T-cell (primary cell): Measurements from ENCODE around the gene ESYT1. TPM values are rescaled to one million over a fixed set of nuclear protein-coding genes. Genes with fewer than 3 reads are reported as not detected.

ENCODE experiments used
- ATAC-seq, 4 experiments: fragments of 200-7000 bp in 3 of 4; fragments of 150-1000 bp in 1 of 4; cut with Tn5 transposase; replicated peaks in 1 of 4; 1 replicate in 3 of 4; 2 replicates in 1 of 4; pipeline ENCODE4 v1.10.0; 2021; ENCODE audit warnings: moderate library complexity in 3 of 4, mild to moderate bottlenecking in 2 of 4, moderate number of reproducible peaks in 1 of 4
- CTCF ChIA-PET, 2 donors: fragments of 300-600 bp; sonication (Branson Sonifier 250); formaldehyde crosslinking; loops; one replicate each; lab custom pipeline; 2022; ENCODE audit warnings: antibody characterized with exemption in 2 of 2; lab: Charles Lee
- POLR2A ChIA-PET, 2 donors: fragments of 300-600 bp; sonication (Branson Sonifier 250); formaldehyde crosslinking; loops; one replicate each; lab custom pipeline; 2022; ENCODE audit warnings: antibody characterized with exemption in 2 of 2; lab: Charles Lee
- DNase-seq, 35 experiments: peaks; one replicate each; pipeline versions ENCODE4 v3.0.0 to v3.0.0-alpha.2; 2013 to 2023
- H3K27ac ChIP-seq: one replicate; pipeline ENCODE4 v1.5.1; 2013; ENCODE audit warnings: low read length
- H3K27me3 ChIP-seq, 2 experiments: replicated peaks in 1 of 2; 1 replicate in 1 of 2; 2 replicates in 1 of 2; pipeline versions ENCODE4 v1.6.1 to v1.7.0; 2013; ENCODE audit warnings: low read length in 1 of 2, mixed read lengths in 1 of 2; ENCODE audit not compliant: control insufficient read depth in 2 of 2, insufficient read depth in 2 of 2; ENCODE audit errors: extremely low read depth in 1 of 2
- H3K36me3 ChIP-seq, 2 donors: 1 replicate in 1 of 2; 2 replicates in 1 of 2; pipeline versions ENCODE4 v1.6.1 to v1.7.0; 2013; ENCODE audit warnings: low read length in 1 of 2; ENCODE audit not compliant: control insufficient read depth in 2 of 2, insufficient read depth in 1 of 2; ENCODE audit errors: extremely low read depth in 1 of 2
- H3K4me1 ChIP-seq, 2 experiments: 1 replicate in 1 of 2; 2 replicates in 1 of 2; pipeline versions ENCODE4 v1.6.1 to v1.7.0; 2013; ENCODE audit warnings: low read length in 2 of 2, mixed read lengths in 1 of 2; ENCODE audit not compliant: insufficient read depth in 2 of 2, control insufficient read depth in 1 of 2; ENCODE audit errors: extremely low read depth in 1 of 2
- H3K4me3 ChIP-seq, 2 donors: 1 replicate in 1 of 2; 2 replicates in 1 of 2; pipeline versions ENCODE4 v1.5.1 to v1.7.0; 2013; ENCODE audit warnings: mild to moderate bottlenecking in 2 of 2, low read length in 1 of 2, moderate library complexity in 1 of 2; ENCODE audit not compliant: control insufficient read depth in 1 of 2; ENCODE audit errors: extremely low read depth in 1 of 2
- H3K9me3 ChIP-seq: 2 replicates; pipeline ENCODE4 v1.7.0; 2013
- H3K27ac Mint-ChIP-seq, 2 donors: one replicate each; pipeline ENCODE4 v1.8.0; 2020 to 2021; ENCODE audit warnings: mild to moderate bottlenecking in 2 of 2, mixed read lengths in 2 of 2
- H3K27me3 Mint-ChIP-seq, 2 donors: one replicate each; pipeline ENCODE4 v1.8.0; 2021 to 2022; ENCODE audit warnings: mixed read lengths in 2 of 2
- H3K36me3 Mint-ChIP-seq: one replicate; pipeline ENCODE4 v1.8.0; 2021; ENCODE audit warnings: mixed read lengths
- H3K4me1 Mint-ChIP-seq, 3 donors: one replicate each; pipeline ENCODE4 v1.8.0; 2020 to 2022; ENCODE audit warnings: mixed read lengths in 3 of 3, mild to moderate bottlenecking in 1 of 3
- H3K4me3 Mint-ChIP-seq, 3 donors: one replicate each; pipeline ENCODE4 v1.8.0; 2020 to 2022; ENCODE audit warnings: mild to moderate bottlenecking in 3 of 3, mixed read lengths in 3 of 3, moderate library complexity in 3 of 3
- H3K9me3 Mint-ChIP-seq, 3 donors: one replicate each; pipeline ENCODE4 v1.8.0; 2020 to 2022; ENCODE audit warnings: mixed read lengths in 3 of 3
- WGBS: methylation state at CpG from one replicate; pipeline ENCODE4 v1.1.5; 2013; ENCODE audit warnings: missing lambda C conversion rate; ENCODE audit not compliant: insufficient coverage; 5-methylcytosine and 5-hydroxymethylcytosine counted together
- total RNA-seq, 35 experiments: library from RNA in 6 of 35; stranded (reverse) in 6 of 35; fragments of 120-200 nt in 1 of 35; gene quantifications; one replicate each; pipeline versions ENCODE4 v1.2.1 to v1.2.4 and lab custom pipeline; 2013 to 2026

ESYT1 gene
- total RNA-seq, 5 donors from 2014 or later (not counting 1 experiment from before 2014, with no cell fraction given): 181 to 298 (median 276) TPM

GRCh38 chr12:56081393-56082347 is 46.4 kb upstream of the ESYT1 start:
- Histone ChIP-seq H3K4me1 (peaks cover 0 to 27% of the 10 kb centered on the region in 2 experiments), H3K4me3 (no peak overlapping the region), H3K27ac (no peak overlapping the region), H3K9me3 (no peaks in the 10 kb centered on the region), H3K36me3 (no peaks in the 10 kb centered on the region), H3K27me3 (peaks cover 3 to 53% of the 10 kb centered on the region in 2 experiments)
- WGBS: 50% methylated on average over 1 of the region's 6 CpGs
- Mint-ChIP-seq H3K36me3 (no peaks in the 10 kb centered on the region), H3K27me3 (peaks cover 0 to 11% of the 10 kb centered on the region in 2 donors), H3K27ac (no peak overlapping the region), H3K4me3 (peak overlapping the region; percentile 79 to 82 (median 80)), H3K4me1 (peaks cover 7 to 18% (median 9%) of the 10 kb centered on the region in 3 donors), H3K9me3 (no peaks in the 10 kb centered on the region)
- DNase-seq (no peak), ATAC-seq (no peak)
- ChIA-PET CTCF (interaction anchor here (0.5 to 0.6 kb wide), 3 partner anchors 18 to 222 kb away, joined by 3 to 6 read pairs (median 3); no protein-coding TSS in a partner anchor), POLR2A (no interaction called here)

- Histone ChIP-seq H3K9me3 (no peaks in the 10 kb centered on the region), H3K4me1 (peaks cover 0 to 27% of the 10 kb centered on the region in 2 experiments), H3K4me3 (no peak overlapping the region), H3K36me3 (no peaks in the 10 kb centered on the region), H3K27me3 (peaks cover 3 to 53% of the 10 kb centered on the region in 2 experiments), H3K27ac (no peak overlapping the region)
- CTCF ChIA-PET: interaction anchor here (0.5 to 0.6 kb wide), 3 partner anchors 13 to 221 kb away, joined by 3 read pairs; no protein-coding TSS in a partner anchor
- Mint-ChIP-seq H3K9me3 (no peaks in the 10 kb centered on the region), H3K4me1 (peaks cover 7 to 18% (median 9%) of the 10 kb centered on the region in 3 donors), H3K27me3 (peaks cover 0 to 11% of the 10 kb centered on the region in 2 donors), H3K36me3 (no peaks in the 10 kb centered on the region), H3K4me3 (no peak overlapping the region), H3K27ac (no peak overlapping the region)
- DNase-seq: no peak
- WGBS: no CpG with 5 or more reads among the region's 2 CpGs
- POLR2A ChIA-PET: interaction anchor here in 1 of 2 donors (0.5 kb wide), 1 partner anchor 186 kb away, joined by 3 read pairs; no protein-coding TSS in a partner anchor
- no peak for ATAC-seq
Measured at GRCh38 chr12:56082382-56082781, 45.7 kb upstream of the ESYT1 start.

GRCh38 chr12:56082967-56083366 is 45.1 kb upstream of the ESYT1 start:
- H3K27ac Mint-ChIP-seq: no peak overlapping the region
- peaks cover 7 to 18% (median 9%) of the 10 kb centered on the region in 3 donors for H3K4me1 Mint-ChIP-seq
- H3K4me3 Mint-ChIP-seq: no peak overlapping the region
- WGBS: no CpG with 5 or more reads among the region's 3 CpGs
- CTCF ChIA-PET: interaction anchor here in 1 of 2 donors (0.6 kb wide), 1 partner anchor 12 kb away, joined by 3 read pairs; no protein-coding TSS in a partner anchor
- POLR2A ChIA-PET: interaction anchor here in 1 of 2 donors (0.5 kb wide), 1 partner anchor 185 kb away, joined by 3 read pairs; no protein-coding TSS in a partner anchor
- H3K27me3 Mint-ChIP-seq: peaks cover 0 to 11% of the 10 kb centered on the region in 2 donors
- H3K36me3 ChIP-seq: no peaks in the 10 kb centered on the region
- ATAC-seq: no peak
- H3K27me3 ChIP-seq: peaks cover 3 to 53% of the 10 kb centered on the region in 2 experiments
- H3K4me3 ChIP-seq: no peak overlapping the region
- peaks cover 0 to 27% of the 10 kb centered on the region in 2 experiments for H3K4me1 ChIP-seq
- H3K36me3 Mint-ChIP-seq: no peaks in the 10 kb centered on the region
- no peak overlapping the region for H3K27ac ChIP-seq
- DNase-seq: no peak
- no peaks in the 10 kb centered on the region for H3K9me3 Mint-ChIP-seq
- no peaks in the 10 kb centered on the region for H3K9me3 ChIP-seq

- H3K9me3 Mint-ChIP-seq: no peaks in the 10 kb centered on the region
- POLR2A ChIA-PET: interaction anchor here in 1 of 2 donors (0.6 kb wide), 3 partner anchors 32 to 369 kb away, joined by 3 to 9 read pairs (median 3); no protein-coding TSS in a partner anchor
- no peak overlapping the region for H3K4me3 Mint-ChIP-seq
- no peaks in the 10 kb centered on the region for H3K36me3 Mint-ChIP-seq
- no peak overlapping the region for H3K4me3 ChIP-seq
- DNase-seq (peak in 4 of 35 experiments; percentile 9 to 30 (median 16)), ATAC-seq (no peak)
- CTCF ChIA-PET: interaction anchor here (0.6 to 0.7 kb wide), 5 partner anchors 33 to 1700 kb away, joined by 3 to 5 read pairs (median 4); no protein-coding TSS in a partner anchor
- peaks cover 3 to 43% of the 10 kb centered on the region in 2 experiments for H3K27me3 ChIP-seq
- no peak overlapping the region for H3K27ac ChIP-seq
- peaks cover 0 to 11% of the 10 kb centered on the region in 2 donors for H3K27me3 Mint-ChIP-seq
- H3K27ac Mint-ChIP-seq: no peak overlapping the region
- peaks cover 0 to 13% of the 10 kb centered on the region in 2 experiments for H3K4me1 ChIP-seq
- peaks cover 6 to 9% (median 7%) of the 10 kb centered on the region in 3 donors for H3K4me1 Mint-ChIP-seq
- WGBS: 87% methylated on average over 11 of the region's 15 CpGs
- no peaks in the 10 kb centered on the region for H3K36me3 ChIP-seq
- no peaks in the 10 kb centered on the region for H3K9me3 ChIP-seq
Measured at GRCh38 chr12:56084958-56085543, 43.0 kb upstream of the ESYT1 start.

GRCh38 chr12:56086096-56086495 is 42.0 kb upstream of the ESYT1 start:
- peaks cover 0 to 3% of the 10 kb centered on the region in 2 experiments for H3K4me1 ChIP-seq
- H3K36me3 Mint-ChIP-seq: no peaks in the 10 kb centered on the region
- no peak for ATAC-seq
- POLR2A ChIA-PET: interaction anchor here in 1 of 2 donors (0.6 kb wide), 2 partner anchors 12 to 31 kb away, joined by 3 to 9 read pairs; no protein-coding TSS in a partner anchor
- no CpG with 5 or more reads among the region's 3 CpGs for WGBS
- DNase-seq: no peak
- no peaks in the 10 kb centered on the region for H3K36me3 ChIP-seq
- no peak overlapping the region for H3K27ac ChIP-seq
- H3K4me3 ChIP-seq: no peak overlapping the region
- peaks cover 3 to 32% of the 10 kb centered on the region in 2 experiments for H3K27me3 ChIP-seq
- H3K27me3 Mint-ChIP-seq: peaks cover 0 to 11% of the 10 kb centered on the region in 2 donors
- H3K9me3 ChIP-seq: no peaks in the 10 kb centered on the region
- H3K9me3 Mint-ChIP-seq: no peaks in the 10 kb centered on the region
- peaks cover under 1 to 3% (median 2%) of the 10 kb centered on the region in 3 donors for H3K4me1 Mint-ChIP-seq
- no peak overlapping the region for H3K4me3 Mint-ChIP-seq
- no peak overlapping the region for H3K27ac Mint-ChIP-seq
- CTCF ChIA-PET: interaction anchor here (0.6 to 1.0 kb wide), 4 partner anchors 18 to 347 kb away, joined by 3 to 8 read pairs (median 5); no protein-coding TSS in a partner anchor
